Right atrium auricular region (tissue), 2 donors: ENCODE measurements around the gene METAP1D. TPM values are rescaled to one million over a fixed set of nuclear protein-coding genes. Genes with fewer than 3 reads are reported as not detected.

Experiments
- DNase-seq: peaks from one replicate; pipeline ENCODE4 v3.0.0-alpha.2; 2019; ENCODE audit warnings: low spot score
- H3K27ac ChIP-seq, 2 donors: fragments of 200-600 bp; sonication (generic); 1 replicate in 1 of 2; 2 replicates in 1 of 2; pipeline ENCODE4 v1.5.1; 2016 to 2019
- H3K27me3 ChIP-seq, 2 donors: fragments of 200-600 bp; sonication (generic); one replicate each; pipeline versions ENCODE4 v1.5.1 to v1.6.0; 2017 to 2019
- H3K36me3 ChIP-seq: fragments of 200-600 bp; sonication (generic); one replicate; pipeline ENCODE4 v1.5.1; 2016
- H3K4me1 ChIP-seq, 2 donors: fragments of 200-600 bp; sonication (generic); one replicate each; pipeline versions ENCODE4 v1.5.1 to v1.6.0; 2017 to 2019
- H3K4me3 ChIP-seq, 2 donors: fragments of 200-600 bp; sonication (generic); 1 replicate in 1 of 2; 2 replicates in 1 of 2; pipeline ENCODE4 v1.5.1; 2017 to 2019; ENCODE audit warnings: mild to moderate bottlenecking in 1 of 2, moderate library complexity in 1 of 2
- H3K9me3 ChIP-seq, 2 donors: fragments of 200-600 bp; sonication (generic); one replicate each; pipeline ENCODE4 v1.5.1; 2019
- total RNA-seq, 2 donors: library from RNA; depleted of rRNA; stranded (reverse); fragments of >200 nt; gene quantifications; one replicate each; pipeline ENCODE4 v1.1.0, GENCODE V29; 2016
- TF ChIP-seq, protein P1 (sequence below), 2 donors: fragments of 200-600 bp; sonication (generic); IDR thresholded peaks; one replicate each; pipeline ENCODE4 v1.5.1; 2019; ENCODE audit warnings: antibody characterized with exemption in 2 of 2

Gene METAP1D
- total RNA-seq, 2 donors from 2014 or later, result 2.3 to 4.7 TPM

DNA sequence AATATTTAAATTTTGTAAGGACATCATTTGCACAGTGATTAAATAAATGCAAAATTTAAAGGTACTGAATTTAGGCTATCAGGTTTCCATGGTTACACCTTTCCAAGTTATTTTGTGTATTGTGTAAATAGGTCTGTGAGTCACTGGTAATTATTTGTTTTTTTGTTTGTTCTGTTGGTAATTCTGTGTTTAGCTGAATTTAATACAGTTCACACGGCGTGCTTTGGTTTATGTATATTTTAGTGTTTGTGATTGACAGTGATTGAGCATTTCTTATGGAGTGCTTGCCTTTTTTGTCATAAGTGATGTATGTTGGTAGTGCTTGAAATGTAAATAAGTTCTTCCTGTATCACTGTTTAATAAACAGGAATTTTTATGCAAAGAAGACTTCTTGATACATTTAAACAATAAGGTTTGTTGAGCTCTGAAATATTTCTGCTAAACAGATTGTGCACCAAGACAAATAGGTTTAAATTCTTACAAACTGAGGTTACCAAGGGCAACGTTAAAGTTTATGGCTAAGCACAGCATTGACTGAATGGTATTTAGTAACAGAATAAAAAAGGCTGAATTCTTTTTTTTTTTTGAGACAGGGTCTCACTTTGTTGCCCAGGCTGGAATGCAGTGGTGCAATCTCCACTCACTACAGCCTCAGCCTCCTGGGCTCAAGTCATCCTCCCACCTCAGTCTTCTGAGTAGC is 47.3 kb downstream of the METAP1D start:
- H3K27ac ChIP-seq, result no peak overlapping the region
- no peaks in the 10 kb centered on the region for H3K27me3 ChIP-seq
- no peak overlapping the region for H3K4me3 ChIP-seq
- no peaks in the 10 kb centered on the region for H3K36me3 ChIP-seq
- DNase-seq, result no peak
- TF ChIP-seq, protein P1, sequence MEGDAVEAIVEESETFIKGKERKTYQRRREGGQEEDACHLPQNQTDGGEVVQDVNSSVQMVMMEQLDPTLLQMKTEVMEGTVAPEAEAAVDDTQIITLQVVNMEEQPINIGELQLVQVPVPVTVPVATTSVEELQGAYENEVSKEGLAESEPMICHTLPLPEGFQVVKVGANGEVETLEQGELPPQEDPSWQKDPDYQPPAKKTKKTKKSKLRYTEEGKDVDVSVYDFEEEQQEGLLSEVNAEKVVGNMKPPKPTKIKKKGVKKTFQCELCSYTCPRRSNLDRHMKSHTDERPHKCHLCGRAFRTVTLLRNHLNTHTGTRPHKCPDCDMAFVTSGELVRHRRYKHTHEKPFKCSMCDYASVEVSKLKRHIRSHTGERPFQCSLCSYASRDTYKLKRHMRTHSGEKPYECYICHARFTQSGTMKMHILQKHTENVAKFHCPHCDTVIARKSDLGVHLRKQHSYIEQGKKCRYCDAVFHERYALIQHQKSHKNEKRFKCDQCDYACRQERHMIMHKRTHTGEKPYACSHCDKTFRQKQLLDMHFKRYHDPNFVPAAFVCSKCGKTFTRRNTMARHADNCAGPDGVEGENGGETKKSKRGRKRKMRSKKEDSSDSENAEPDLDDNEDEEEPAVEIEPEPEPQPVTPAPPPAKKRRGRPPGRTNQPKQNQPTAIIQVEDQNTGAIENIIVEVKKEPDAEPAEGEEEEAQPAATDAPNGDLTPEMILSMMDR (IDR thresholded peaks at IDR 0.05), result no peak
- H3K4me1 ChIP-seq, result no peaks in the 10 kb centered on the region
- H3K9me3 ChIP-seq, result no peaks in the 10 kb centered on the region

DNA sequence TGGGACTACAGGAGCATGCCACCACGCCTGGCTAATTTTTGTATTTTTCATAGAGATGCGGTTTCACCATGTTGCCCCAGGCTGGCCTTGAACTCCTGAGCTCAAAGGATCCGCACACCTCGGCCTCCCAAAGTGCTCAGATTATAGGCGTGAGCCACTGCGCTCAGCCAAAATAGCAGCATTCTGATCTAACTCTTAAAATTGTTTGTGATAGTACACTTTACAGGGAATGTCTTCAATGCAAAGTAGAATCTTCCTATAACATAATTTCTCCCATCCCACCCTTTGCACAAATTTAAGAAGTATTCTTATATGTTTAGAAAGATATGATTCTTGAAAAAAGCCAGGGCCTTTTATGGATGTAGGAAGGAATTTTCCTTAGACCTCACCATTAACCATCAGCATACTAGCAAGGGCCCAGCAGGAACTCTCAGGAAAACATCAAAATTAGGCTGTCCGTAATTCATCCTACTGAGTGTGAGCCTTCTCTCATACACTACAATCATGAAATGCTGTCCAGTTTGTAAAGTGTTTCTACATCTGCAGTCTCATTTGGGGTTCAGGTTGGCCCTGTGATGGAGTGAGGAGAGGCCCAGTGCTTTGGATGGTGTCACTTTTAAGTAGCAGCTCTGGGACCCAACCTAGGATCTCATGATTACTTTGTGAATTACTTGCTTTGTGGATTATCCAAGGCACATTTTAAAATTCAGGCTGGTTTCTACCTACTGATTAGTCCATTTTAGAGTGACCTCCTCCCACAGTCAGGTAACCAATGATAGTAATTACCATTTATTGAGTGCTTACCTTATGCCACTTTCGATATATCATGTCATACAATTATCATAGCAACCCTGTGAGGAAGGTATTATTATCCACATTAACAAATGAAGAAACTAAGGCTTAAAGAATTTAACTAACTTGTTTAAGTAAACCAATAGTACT is 48.1 kb downstream of the METAP1D start:
- TF ChIP-seq, protein P1 (IDR thresholded peaks at IDR 0.05), result no peak
- Histone ChIP-seq H3K4me1 (no peaks in the 10 kb centered on the region), H3K36me3 (no peaks in the 10 kb centered on the region), H3K27me3 (no peaks in the 10 kb centered on the region), H3K27ac (no peak overlapping the region), H3K4me3 (no peak overlapping the region), H3K9me3 (no peaks in the 10 kb centered on the region)
- DNase-seq, result no peak

DNA sequence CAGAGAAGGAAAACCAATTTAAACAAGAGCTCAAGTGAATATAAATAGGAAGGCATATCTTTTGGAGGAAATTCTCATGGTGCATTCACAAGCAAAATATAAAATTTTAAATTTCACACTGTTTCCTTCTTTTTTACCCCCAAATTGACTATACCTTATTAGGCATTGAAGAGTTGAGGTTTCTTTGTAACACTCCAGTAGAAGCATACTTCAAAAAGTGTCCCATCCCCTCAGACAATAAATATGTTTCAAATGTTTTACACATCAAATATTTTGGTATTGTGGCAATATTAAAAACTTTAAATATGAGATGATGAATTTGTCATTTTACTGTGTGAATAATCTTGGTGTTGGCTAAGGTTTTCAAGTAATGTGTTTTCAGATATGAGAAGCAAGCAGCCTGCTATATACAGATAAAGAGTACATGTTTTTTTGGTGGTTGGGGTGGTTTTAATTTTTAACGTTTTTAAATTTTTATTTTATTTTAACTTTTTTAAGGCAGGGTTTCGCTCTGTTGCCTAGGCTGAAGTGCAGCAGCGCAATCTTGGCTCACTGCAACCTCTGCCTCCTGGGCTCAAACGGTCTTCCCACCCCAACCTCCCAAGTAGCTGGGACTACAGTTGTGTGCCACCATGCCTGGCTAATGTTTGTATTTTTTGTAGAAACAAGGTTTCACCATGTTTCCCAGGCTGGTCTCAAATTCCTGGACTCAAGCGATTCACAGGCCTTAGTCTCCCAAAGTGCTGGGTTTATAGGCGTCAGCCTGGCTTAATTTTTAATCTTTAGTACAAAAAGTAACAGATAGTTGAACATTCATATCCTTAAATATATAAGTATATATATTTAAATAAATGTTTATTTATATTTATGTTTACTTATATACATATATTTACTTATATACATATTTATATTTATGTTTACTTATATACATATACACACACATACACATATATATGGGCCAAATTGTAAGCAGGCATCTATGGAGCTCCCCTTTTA is 49.1 kb downstream of the METAP1D start:
- Histone ChIP-seq H3K4me3 (no peak overlapping the region), H3K27me3 (no peaks in the 10 kb centered on the region), H3K27ac (no peak overlapping the region), H3K36me3 (no peaks in the 10 kb centered on the region), H3K9me3 (no peaks in the 10 kb centered on the region), H3K4me1 (no peaks in the 10 kb centered on the region)
- TF ChIP-seq, protein P1 (IDR thresholded peaks at IDR 0.05), result no peak
- DNase-seq, result no peak

DNA sequence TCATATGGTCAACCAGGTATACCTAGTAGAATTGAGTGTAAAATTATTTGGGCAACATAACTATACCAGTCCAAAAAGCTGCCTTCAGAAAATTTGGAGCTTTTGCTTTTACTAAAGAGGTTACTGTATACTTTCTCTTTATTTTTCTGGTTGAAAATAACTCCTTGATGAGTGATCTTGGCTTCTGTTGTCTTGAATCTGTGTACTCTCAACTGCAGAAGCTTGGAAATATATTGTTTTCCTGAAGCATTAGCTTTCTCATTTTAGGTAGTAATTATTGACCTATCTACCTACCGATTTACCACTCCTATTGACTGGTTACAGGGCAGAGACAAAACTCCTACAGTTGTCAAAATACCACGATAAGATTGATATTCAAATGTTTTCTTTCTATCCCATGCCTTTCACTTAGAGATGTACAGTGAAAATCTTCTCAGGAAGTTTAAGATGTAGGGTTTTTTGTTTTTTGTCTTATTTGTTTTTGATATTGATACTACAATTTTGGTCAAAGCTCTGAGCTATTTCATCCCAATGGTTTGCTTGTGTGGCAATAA is 49.9 kb downstream of the METAP1D start:
- Histone ChIP-seq H3K9me3 (no peaks in the 10 kb centered on the region), H3K27me3 (no peaks in the 10 kb centered on the region), H3K4me1 (no peaks in the 10 kb centered on the region), H3K36me3 (no peaks in the 10 kb centered on the region), H3K27ac (no peak overlapping the region), H3K4me3 (no peak overlapping the region)
- DNase-seq, result no peak
- TF ChIP-seq, protein P1 (IDR thresholded peaks at IDR 0.05), result no peak

DNA sequence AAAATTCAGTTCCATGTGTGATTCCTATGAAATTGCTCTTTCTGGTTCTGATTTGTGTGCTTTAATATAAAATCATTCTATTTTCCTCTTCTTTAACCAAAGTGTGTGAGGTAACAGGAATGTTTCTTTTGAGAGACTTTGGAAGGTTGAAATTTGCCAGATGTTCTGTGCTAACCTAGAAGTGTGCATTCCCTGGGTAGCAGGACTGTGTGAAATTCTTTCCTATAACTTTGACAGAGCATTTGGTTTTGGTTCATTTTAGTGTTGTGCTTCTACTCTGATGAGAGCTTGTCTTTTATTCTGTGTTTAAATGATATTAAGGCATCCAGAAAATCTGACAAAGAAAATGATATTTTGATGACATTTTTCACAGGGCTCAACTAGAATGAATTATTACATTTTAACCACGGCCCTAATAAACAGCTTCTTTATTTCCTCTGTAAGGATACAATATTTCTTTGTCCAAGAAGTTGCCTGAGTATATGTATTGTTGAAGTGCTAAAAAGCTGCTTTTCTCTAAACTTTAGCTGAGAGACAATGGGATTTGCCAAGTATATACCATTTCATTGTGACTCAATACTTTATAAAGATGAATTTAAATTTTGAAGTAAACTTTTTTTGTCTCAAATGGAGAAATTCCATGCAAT is 50.8 kb downstream of the METAP1D start:
- Histone ChIP-seq H3K4me1 (no peaks in the 10 kb centered on the region), H3K9me3 (no peaks in the 10 kb centered on the region), H3K4me3 (no peak overlapping the region), H3K36me3 (no peaks in the 10 kb centered on the region), H3K27me3 (no peaks in the 10 kb centered on the region), H3K27ac (no peak overlapping the region)
- TF ChIP-seq, protein P1 (IDR thresholded peaks at IDR 0.05), result no peak
- no peak for DNase-seq
